SK-N-SH (cell line): ENCODE results near the gene LIN52. TPM values are rescaled to one million over a fixed set of nuclear protein-coding genes. Genes with fewer than 3 reads are reported as not detected.

Experiments used
- CTCF ChIA-PET: fragments of 300-600, 350-600 bp; formaldehyde crosslinking; extraction: SDS; loops from one replicate; lab custom pipeline; 2021; lab: Yijun Ruan, JAX
- POLR2A ChIA-PET: fragments of 350-600 bp; sonication (Branson Sonifier 250); formaldehyde crosslinking; extraction: SDS; loops from one replicate; lab custom pipeline; 2020; ENCODE audit warnings: antibody characterized with exemption, inconsistent platforms; lab: Yijun Ruan, JAX
- DNase-seq: peaks from one replicate; pipeline ENCODE4 v3.0.0; 2012
- H2AFZ ChIP-seq: fragments of 200-600 bp; sonication (generic); 2 replicates; pipeline ENCODE4 v1.8.1; 2016; ENCODE audit warnings: antibody characterized with exemption, mild to moderate bottlenecking, low read depth
- H3F3A ChIP-seq: fragments of 200-600 bp; sonication (generic); replicated peaks from 2 replicates; pipeline ENCODE3; 2016; ENCODE audit warnings: antibody characterized with exemption, mild to moderate bottlenecking; ENCODE audit not compliant: insufficient read depth
- H3K27ac ChIP-seq, 2 experiments: fragments of 200-500 bp in 1 of 2; fragments of 200-600 bp in 1 of 2; sonication (Bioruptor generic) in 1 of 2; sonication (generic), shearing (Covaris generic) in 1 of 2; 2 replicates each; pipeline versions ENCODE4 v1.5.1 to v1.6.1; 2014 to 2016; ENCODE audit warnings: low read depth in 2 of 2, inconsistent platforms in 1 of 2, low read length in 1 of 2, mild to moderate bottlenecking in 1 of 2, mixed read lengths in 1 of 2
- H3K27me3 ChIP-seq: fragments of 200-600 bp; sonication (generic), shearing (Covaris generic); 2 replicates; pipeline ENCODE4 v1.6.1; 2016; ENCODE audit warnings: mixed run types; ENCODE audit not compliant: insufficient read depth
- H3K36me3 ChIP-seq, 2 experiments: fragments of 200-500 bp in 1 of 2; fragments of 200-600 bp in 1 of 2; sonication (Bioruptor generic) in 1 of 2; sonication (generic) in 1 of 2; replicated peaks in 1 of 2; 2 replicates each; pipeline versions ENCODE3 to v1.5.1; 2014 to 2016; ENCODE audit warnings: low read length in 1 of 2, mild to moderate bottlenecking in 1 of 2; ENCODE audit not compliant: insufficient read depth in 2 of 2, control insufficient read depth in 1 of 2
- H3K4me1 ChIP-seq, 2 experiments: fragments of 200-500 bp in 1 of 2; fragments of 200-600 bp in 1 of 2; sonication (Bioruptor generic) in 1 of 2; sonication (generic), shearing (Covaris generic) in 1 of 2; 2 replicates each; pipeline versions ENCODE4 v1.5.1 to v1.6.1; 2014 to 2016; ENCODE audit warnings: low read depth in 1 of 2, low read length in 1 of 2, mixed run types in 1 of 2; ENCODE audit not compliant: insufficient read depth in 2 of 2, control insufficient read depth in 1 of 2
- H3K4me2 ChIP-seq: fragments of 200-600 bp; sonication (generic), shearing (Covaris generic); 2 replicates; pipeline ENCODE4 v1.6.1; 2017; ENCODE audit warnings: mixed run types
- H3K4me3 ChIP-seq, 2 experiments: fragments of 200-500 bp in 1 of 2; fragments of 200-600 bp in 1 of 2; sonication (Bioruptor generic) in 1 of 2; sonication (generic), shearing (Covaris generic) in 1 of 2; 2 replicates each; pipeline versions ENCODE4 v1.5.1 to v1.8.1; 2014 to 2016; ENCODE audit warnings: low read depth in 2 of 2, inconsistent platforms in 1 of 2, low read length in 1 of 2, mild to moderate bottlenecking in 1 of 2, mixed read lengths in 1 of 2, moderate library complexity in 1 of 2
- H3K79me2 ChIP-seq: fragments of 200-600 bp; sonication (generic); 2 replicates; pipeline ENCODE4 v1.8.1; 2017; ENCODE audit warnings: mild to moderate bottlenecking; ENCODE audit not compliant: insufficient read depth
- H3K9ac ChIP-seq: fragments of 200-600 bp; sonication (generic); 2 replicates; pipeline ENCODE4 v1.6.1; 2017; ENCODE audit warnings: mixed run types
- H3K9me2 ChIP-seq: fragments of 200-600 bp; sonication (generic); 2 replicates; pipeline ENCODE4 v1.6.1; 2017; ENCODE audit warnings: mixed run types
- H3K9me3 ChIP-seq: fragments of 200-600 bp; sonication (generic); 2 replicates; pipeline ENCODE4 v1.6.1; 2017; ENCODE audit warnings: mixed run types, mild to moderate bottlenecking, moderate library complexity
- H4K20me1 ChIP-seq: fragments of 200-600 bp; sonication (generic); 2 replicates; pipeline ENCODE4 v1.6.1; 2017; ENCODE audit warnings: mild to moderate bottlenecking, mixed run types; ENCODE audit not compliant: insufficient read depth
- CTCF ChIP-seq: fragments of 200-600 bp; sonication (generic); IDR thresholded peaks from 2 replicates; pipeline ENCODE4 v1.6.1; 2017; ENCODE audit warnings: antibody characterized with exemption, mild to moderate bottlenecking, moderate library complexity
- FOSL2 ChIP-seq: IDR thresholded peaks from 2 replicates; pipeline ENCODE4 v1.4.0; 2012; ENCODE audit warnings: low read depth, mild to moderate bottlenecking, moderate library complexity, borderline replicate concordance
- GATA2 ChIP-seq: sonication (generic); formaldehyde crosslinking; IDR thresholded peaks from 2 replicates; pipeline ENCODE4 v1.5.0; 2020; ENCODE audit warnings: mild to moderate bottlenecking, missing genetic modification reagents
- IRF3 ChIP-seq: fragments of 150-350 bp; IDR thresholded peaks from 2 replicates; pipeline ENCODE4 v1.6.1; 2016; ENCODE audit warnings: mild to moderate bottlenecking, low read depth, low read length
- MAX ChIP-seq: IDR thresholded peaks from 2 replicates; pipeline ENCODE4 v1.4.0; 2012; ENCODE audit warnings: low read depth
- MEF2A ChIP-seq: IDR thresholded peaks from 2 replicates; pipeline ENCODE4 v1.4.0; 2012; ENCODE audit warnings: low read depth, borderline replicate concordance
- PBX3 ChIP-seq: IDR thresholded peaks from 2 replicates; pipeline ENCODE4; 2012
- REST ChIP-seq: IDR thresholded peaks from 2 replicates; pipeline ENCODE4 v1.6.1; 2012; ENCODE audit warnings: mild to moderate bottlenecking, low read depth, low read length, moderate library complexity
- SIN3A ChIP-seq: IDR thresholded peaks from 2 replicates; pipeline ENCODE4 v1.6.1; 2012; ENCODE audit warnings: low read depth, mild to moderate bottlenecking, low read length, moderate library complexity, borderline replicate concordance
- SMC3 ChIP-seq: IDR thresholded peaks from 2 replicates; pipeline ENCODE4 v1.6.1; 2012; ENCODE audit warnings: low read depth, low read length, improper control_type of control experiment
- TAF1 ChIP-seq: IDR thresholded peaks from 2 replicates; pipeline ENCODE4 v1.6.1; 2012; ENCODE audit warnings: low read depth, mild to moderate bottlenecking, low read length, moderate library complexity, borderline replicate concordance
- USF1 ChIP-seq: IDR thresholded peaks from 2 replicates; pipeline ENCODE4 v1.4.0; 2012; ENCODE audit warnings: low read depth, borderline replicate concordance
- YY1 ChIP-seq: IDR thresholded peaks from 2 replicates; pipeline ENCODE4 v1.4.0; 2012; ENCODE audit warnings: low read depth, mild to moderate bottlenecking
- ZBTB33 ChIP-seq: IDR thresholded peaks from 2 replicates; pipeline ENCODE4 v1.4.0; 2012; ENCODE audit warnings: low read depth, borderline replicate concordance
- WGBS: methylation state at CpG from one replicate; pipeline ENCODE4 v1.1.6; 2017; ENCODE audit warnings: low lambda C conversion rate; 5-methylcytosine and 5-hydroxymethylcytosine counted together
- polyA plus RNA-seq, 3 experiments: library from polyadenylated mRNA; depleted of rRNA; stranded (reverse); fragments of >200 nt; gene quantifications; 2 replicates each; pipeline ENCODE4 v1.2.3, GENCODE V29; 2012

LIN52 gene
- polyA plus RNA-seq, 1 of the 3 experiments (the other 2 are of a cell fraction): 4.9 TPM

GRCh38 chr14:74126315-74127013 lies 41.7 kb downstream of the LIN52 start (continued):
- TF ChIP-seq GATA2 (no peak), USF1 (no peak), REST (no peak), ZBTB33 (no peak)

GRCh38 chr14:74127634-74128033 lies 42.9 kb downstream of the LIN52 start:
- H3K4me1 ChIP-seq: no peaks in the 10 kb centered on the region
- no peak overlapping the region for H3K4me3 ChIP-seq
- no peaks in the 10 kb centered on the region for H3K36me3 ChIP-seq
- H3K9me3 ChIP-seq: no peaks in the 10 kb centered on the region
- H3K27ac ChIP-seq: no peak overlapping the region
- POLR2A ChIA-PET: no interaction called here
- no peaks in the 10 kb centered on the region for H3K27me3 ChIP-seq
- DNase-seq: no peak
- no peaks in the 10 kb centered on the region for H4K20me1 ChIP-seq
- 100% methylated on average over 1 of the region's 1 CpG for WGBS
- no peak overlapping the region for H3K9ac ChIP-seq
- H3K4me2 ChIP-seq: no peak overlapping the region
- no peaks in the 10 kb centered on the region for H3K79me2 ChIP-seq
- H3F3A ChIP-seq: no peaks in the 10 kb centered on the region
- no peaks in the 10 kb centered on the region for H3K9me2 ChIP-seq
- H2AFZ ChIP-seq: no peak overlapping the region
- CTCF ChIA-PET: interaction anchor here (1.0 to 1.5 kb wide), 5 partner anchors 17 to 129 kb away, joined by 3 to 5 read pairs (median 3); no protein-coding TSS in a partner anchor
- TF ChIP-seq CTCF: no peak
- no peak for TF ChIP-seq YY1
- TF ChIP-seq TAF1: no peak
- no peak for TF ChIP-seq SIN3A
- TF ChIP-seq REST: no peak
- TF ChIP-seq PBX3: no peak
- TF ChIP-seq MEF2A: no peak
- no peak for TF ChIP-seq MAX
- TF ChIP-seq SMC3: no peak
- TF ChIP-seq IRF3: no peak
- TF ChIP-seq FOSL2: no peak
